ENCODE measurements around the gene NFIA.

NFIA gene

GRCh38 chr1:61285371-61285885 is 203.1 kb downstream of the NFIA start:
- TF ChIP-seq ZNF274 (IDR thresholded peaks at IDR 0.05; ENCODE audit: low read depth, low read length), result no peak
- H3K4me3 ChIP-seq (ENCODE audit: low read length), result no peak overlapping the region

- no peak overlapping the region for H3K4me3 ChIP-seq (ENCODE audit: low read length)
- no peak for TF ChIP-seq ZNF274 (IDR thresholded peaks at IDR 0.05; ENCODE audit: low read depth, low read length)
Observed at GRCh38 chr1:61287014-61287413, 204.7 kb downstream of the NFIA start.

DNA sequence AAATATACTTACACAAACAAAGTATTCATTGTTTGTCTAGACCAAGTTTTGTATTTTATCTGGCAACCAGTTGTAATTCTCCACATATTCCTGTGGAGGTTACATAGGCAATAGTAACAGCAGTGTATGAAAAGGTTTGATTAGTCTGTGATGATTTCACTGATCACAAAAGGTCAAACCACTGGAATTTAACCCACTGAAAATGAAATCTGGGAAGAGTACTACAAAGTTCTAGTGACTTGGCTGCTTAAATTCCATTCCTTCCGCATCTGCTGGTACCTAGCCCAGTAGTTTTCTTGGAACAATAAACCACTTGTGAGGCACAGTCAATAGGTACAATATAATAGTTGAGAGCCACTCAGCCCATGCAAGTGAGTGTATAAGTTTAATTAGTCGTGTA is 205.4 kb downstream of the NFIA start:
- TF ChIP-seq ZNF274 (IDR thresholded peaks at IDR 0.05; ENCODE audit: low read depth, low read length), result no peak
- H3K4me3 ChIP-seq (ENCODE audit: low read length), result no peak overlapping the region

GRCh38 chr1:61289232-61290098 is 207.1 kb downstream of the NFIA start:
- no peak for TF ChIP-seq ZNF274 (IDR thresholded peaks at IDR 0.05; ENCODE audit: low read depth, low read length)
- no peak overlapping the region for H3K4me3 ChIP-seq (ENCODE audit: low read length)

DNA sequence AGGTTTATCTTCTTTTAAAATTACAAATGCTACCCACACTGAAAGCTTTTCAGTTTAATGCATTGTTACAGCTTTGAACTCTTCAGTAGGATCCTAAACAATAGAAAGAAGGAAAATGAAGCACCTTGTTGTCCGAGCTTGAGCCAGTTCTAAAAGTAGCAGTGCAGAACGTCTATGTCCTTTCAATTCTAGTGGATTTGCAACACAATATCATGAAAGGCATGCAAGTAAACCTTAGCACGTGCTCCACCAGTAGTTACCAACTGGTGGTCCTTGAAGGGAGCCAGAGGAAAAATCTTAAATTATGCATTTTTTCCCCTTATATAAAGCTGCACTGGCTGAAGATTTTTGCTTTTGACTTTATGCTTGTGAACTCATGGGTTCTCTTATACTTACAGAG is 208.2 kb downstream of the NFIA start:
- no peak overlapping the region for H3K4me3 ChIP-seq (ENCODE audit: low read length)
- TF ChIP-seq ZNF274 (IDR thresholded peaks at IDR 0.05; ENCODE audit: low read depth, low read length), result no peak

GRCh38 chr1:61293197-61293596 is 210.8 kb downstream of the NFIA start:
- TF ChIP-seq ZNF274 (IDR thresholded peaks at IDR 0.05; ENCODE audit: low read depth, low read length), result no peak
- no peak overlapping the region for H3K4me3 ChIP-seq (ENCODE audit: low read length)

DNA sequence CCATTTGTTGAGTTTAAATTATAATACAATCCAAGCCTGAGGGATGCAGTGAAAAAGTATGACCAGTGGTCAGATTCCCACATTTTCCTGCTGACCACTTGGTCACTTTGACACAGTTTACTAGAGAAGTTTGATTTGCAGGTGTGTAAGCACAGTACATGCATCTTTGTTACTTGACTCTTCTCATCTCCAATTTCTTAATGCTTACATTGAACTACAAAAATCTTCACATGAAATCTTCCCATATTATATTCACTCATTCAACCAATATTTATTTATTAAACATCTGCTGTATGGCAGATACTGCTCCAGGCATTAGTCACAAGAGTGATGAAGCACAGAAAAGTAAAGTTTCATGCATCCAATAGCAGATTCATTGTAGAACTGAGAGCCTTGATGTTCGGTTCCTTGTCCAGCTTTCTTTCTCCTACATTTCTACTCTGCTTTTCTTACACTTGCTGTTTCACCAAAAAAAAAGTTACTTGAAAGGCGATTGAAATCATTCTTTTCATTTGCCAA is 211.7 kb downstream of the NFIA start:
- no peak for TF ChIP-seq ZNF274 (IDR thresholded peaks at IDR 0.05; ENCODE audit: low read depth, low read length)
- H3K4me3 ChIP-seq (ENCODE audit: low read length), result no peak overlapping the region

DNA sequence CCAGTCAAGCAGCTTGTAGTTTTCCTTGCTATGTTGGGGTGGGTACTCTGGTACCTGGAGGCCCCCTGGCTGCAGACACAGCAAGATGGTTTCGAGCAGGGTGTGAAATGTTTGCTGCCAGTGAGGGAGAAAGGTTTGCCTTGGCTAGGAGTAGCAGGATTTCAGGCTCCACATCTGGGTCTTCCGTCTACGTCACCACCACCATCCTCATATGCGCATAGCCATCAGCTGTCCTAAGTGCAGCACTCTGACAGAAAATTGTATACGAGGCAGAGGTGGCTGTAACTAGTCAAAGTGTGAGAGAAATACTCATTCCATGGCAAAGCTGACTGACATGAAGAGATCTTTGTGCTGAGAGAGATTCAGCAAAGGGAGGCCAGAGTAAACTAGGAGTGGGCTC is 212.6 kb downstream of the NFIA start:
- H3K4me3 ChIP-seq (ENCODE audit: low read length), result no peak overlapping the region
- no peak for TF ChIP-seq ZNF274 (IDR thresholded peaks at IDR 0.05; ENCODE audit: low read depth, low read length)

- no peak overlapping the region for H3K4me3 ChIP-seq (ENCODE audit: low read length)
- no peak for TF ChIP-seq ZNF274 (IDR thresholded peaks at IDR 0.05; ENCODE audit: low read depth, low read length)
Observed at GRCh38 chr1:61295818-61296537, 213.6 kb downstream of the NFIA start.

DNA sequence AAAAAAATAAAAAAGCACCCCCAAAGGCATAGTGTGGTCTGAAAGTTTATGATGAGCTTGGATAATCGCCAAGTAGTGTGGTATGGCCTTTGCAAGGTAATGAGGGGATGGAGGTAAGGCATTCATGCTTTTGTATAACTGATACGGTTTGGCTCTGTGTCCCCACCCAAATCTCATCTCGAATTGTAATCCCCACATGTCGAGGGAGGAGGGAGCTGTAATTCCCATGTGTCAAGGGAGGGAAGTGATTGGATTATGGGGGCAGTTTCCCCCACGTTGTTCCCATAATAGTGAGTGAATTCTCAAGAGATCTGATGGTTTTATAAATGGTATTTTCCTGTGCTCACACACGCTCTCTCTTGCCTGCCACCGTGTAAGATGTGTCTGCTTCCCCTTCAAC is 215.5 kb downstream of the NFIA start:
- no peak for TF ChIP-seq ZNF274 (IDR thresholded peaks at IDR 0.05; ENCODE audit: low read depth, low read length)
- no peak overlapping the region for H3K4me3 ChIP-seq (ENCODE audit: low read length)

GRCh38 chr1:61299463-61299862 is 217.1 kb downstream of the NFIA start:
- no peak for TF ChIP-seq ZNF274 (IDR thresholded peaks at IDR 0.05; ENCODE audit: low read depth, low read length)
- H3K4me3 ChIP-seq (ENCODE audit: low read length), result no peak overlapping the region

- no peak overlapping the region for H3K4me3 ChIP-seq (ENCODE audit: low read length)
- no peak for TF ChIP-seq ZNF274 (IDR thresholded peaks at IDR 0.05; ENCODE audit: low read depth, low read length)
Observed at GRCh38 chr1:61300899-61301298, 218.5 kb downstream of the NFIA start.

DNA sequence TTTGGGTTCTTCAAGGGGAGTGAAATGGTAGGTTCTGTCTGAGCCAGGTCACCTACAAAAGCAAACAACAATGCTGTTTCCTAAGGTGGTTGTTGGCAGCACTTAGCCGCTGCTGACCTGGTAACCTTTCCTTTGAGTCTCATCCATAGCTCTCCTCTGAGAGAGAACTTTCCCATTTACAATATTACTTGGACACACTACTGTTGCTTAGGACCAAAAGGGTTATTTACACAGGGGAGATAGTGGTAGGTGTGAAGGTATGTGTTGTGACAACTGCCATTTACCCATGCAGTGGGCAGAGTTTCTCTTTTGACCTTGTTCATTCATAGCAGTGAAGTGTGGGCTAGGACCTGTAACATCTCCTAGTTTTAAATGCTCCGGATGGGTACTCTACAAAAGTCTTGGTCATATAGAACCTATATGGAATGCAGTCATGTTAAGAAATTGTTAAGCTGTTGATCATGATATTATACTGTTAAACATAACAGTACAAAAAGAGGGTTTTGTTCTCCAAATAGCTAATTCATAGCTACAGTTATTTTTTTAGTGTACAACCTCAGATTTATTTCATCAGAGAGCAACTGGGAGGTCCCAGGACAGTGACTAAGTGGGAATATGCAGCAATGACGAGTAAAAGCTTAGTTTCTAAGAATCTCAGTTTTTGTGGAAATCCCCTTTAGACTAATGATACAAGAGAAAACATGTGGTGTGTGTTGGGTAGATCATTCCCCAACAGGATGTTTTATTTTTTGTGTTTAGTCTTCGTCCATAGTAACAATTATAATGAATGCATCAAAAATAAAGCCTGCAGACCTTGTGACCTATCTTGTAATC is 219.7 kb downstream of the NFIA start:
- H3K4me3 ChIP-seq (ENCODE audit: low read length), result no peak overlapping the region
- TF ChIP-seq ZNF274 (IDR thresholded peaks at IDR 0.05; ENCODE audit: low read depth, low read length), result no peak
